PFSK-1 (cell line): ENCODE measurements around the gene IGF2R.

Source experiments
- POLR2AphosphoS5 ChIP-seq: IDR thresholded peaks from 2 replicates; pipeline ENCODE4 v1.6.1; 2012; ENCODE audit warnings: low read depth, mild to moderate bottlenecking, control low read depth, low read length, moderate library complexity
- SIN3A ChIP-seq: IDR thresholded peaks from 2 replicates; pipeline ENCODE4 v1.6.1; 2012; ENCODE audit warnings: mild to moderate bottlenecking, low read length, moderate library complexity, borderline replicate concordance; ENCODE audit not compliant: insufficient read depth
- TF ChIP-seq, protein P1 (sequence below), 2 experiments: IDR thresholded peaks; 2 replicates each; pipeline versions ENCODE4 v1.6.1 to v1.8.0; 2011 to 2012; ENCODE audit warnings: low read depth in 2 of 2, low read length in 2 of 2, control low read depth in 1 of 2, inconsistent platforms in 1 of 2, mild to moderate bottlenecking in 1 of 2, moderate library complexity in 1 of 2; ENCODE audit not compliant: insufficient read depth in 1 of 2

DNA sequence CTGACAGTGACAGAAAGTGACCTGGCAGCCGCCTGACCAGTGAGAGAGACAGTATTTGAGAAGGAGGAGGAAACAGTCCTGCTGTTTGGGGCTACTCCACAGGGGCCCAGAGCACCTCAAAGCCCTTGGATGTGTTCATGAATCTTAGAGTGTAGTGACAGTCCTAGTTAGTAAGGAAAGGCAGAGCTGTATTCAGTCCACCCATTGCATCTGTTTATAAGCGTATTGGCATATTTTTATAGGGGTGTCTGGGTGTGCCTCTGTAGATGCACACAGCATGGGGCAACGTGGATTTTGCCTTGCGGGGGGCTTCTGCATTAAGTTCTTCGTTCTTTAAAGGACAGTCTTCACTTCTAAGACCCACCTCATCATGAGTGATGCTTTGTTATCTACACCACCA lies 108.1 kb downstream of the IGF2R start:
- TF ChIP-seq SIN3A (no peak), POLR2AphosphoS5 (no peak)
- TF ChIP-seq, protein P1, sequence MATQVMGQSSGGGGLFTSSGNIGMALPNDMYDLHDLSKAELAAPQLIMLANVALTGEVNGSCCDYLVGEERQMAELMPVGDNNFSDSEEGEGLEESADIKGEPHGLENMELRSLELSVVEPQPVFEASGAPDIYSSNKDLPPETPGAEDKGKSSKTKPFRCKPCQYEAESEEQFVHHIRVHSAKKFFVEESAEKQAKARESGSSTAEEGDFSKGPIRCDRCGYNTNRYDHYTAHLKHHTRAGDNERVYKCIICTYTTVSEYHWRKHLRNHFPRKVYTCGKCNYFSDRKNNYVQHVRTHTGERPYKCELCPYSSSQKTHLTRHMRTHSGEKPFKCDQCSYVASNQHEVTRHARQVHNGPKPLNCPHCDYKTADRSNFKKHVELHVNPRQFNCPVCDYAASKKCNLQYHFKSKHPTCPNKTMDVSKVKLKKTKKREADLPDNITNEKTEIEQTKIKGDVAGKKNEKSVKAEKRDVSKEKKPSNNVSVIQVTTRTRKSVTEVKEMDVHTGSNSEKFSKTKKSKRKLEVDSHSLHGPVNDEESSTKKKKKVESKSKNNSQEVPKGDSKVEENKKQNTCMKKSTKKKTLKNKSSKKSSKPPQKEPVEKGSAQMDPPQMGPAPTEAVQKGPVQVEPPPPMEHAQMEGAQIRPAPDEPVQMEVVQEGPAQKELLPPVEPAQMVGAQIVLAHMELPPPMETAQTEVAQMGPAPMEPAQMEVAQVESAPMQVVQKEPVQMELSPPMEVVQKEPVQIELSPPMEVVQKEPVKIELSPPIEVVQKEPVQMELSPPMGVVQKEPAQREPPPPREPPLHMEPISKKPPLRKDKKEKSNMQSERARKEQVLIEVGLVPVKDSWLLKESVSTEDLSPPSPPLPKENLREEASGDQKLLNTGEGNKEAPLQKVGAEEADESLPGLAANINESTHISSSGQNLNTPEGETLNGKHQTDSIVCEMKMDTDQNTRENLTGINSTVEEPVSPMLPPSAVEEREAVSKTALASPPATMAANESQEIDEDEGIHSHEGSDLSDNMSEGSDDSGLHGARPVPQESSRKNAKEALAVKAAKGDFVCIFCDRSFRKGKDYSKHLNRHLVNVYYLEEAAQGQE (IDR thresholded peaks at IDR 0.05; ENCODE audit: insufficient read depth in 1 of 2, low read depth in 2 of 2, low read length in 2 of 2) = no peak
